Mesendoderm (in vitro differentiated cells): ENCODE measurements around the gene TAOK3.

ENCODE experiments used
- DNase-seq: peaks from one replicate; pipeline ENCODE4 v3.0.0; 2013
- H2AK5ac ChIP-seq: 2 replicates; pipeline ENCODE4 v1.6.1; 2013; ENCODE audit warnings: low read length, inconsistent platforms
- H2BK120ac ChIP-seq: 2 replicates; pipeline ENCODE4 v1.6.1; 2013; ENCODE audit warnings: low read depth, mild to moderate bottlenecking, low read length, moderate library complexity, mixed read lengths
- H2BK15ac ChIP-seq: replicated peaks from 2 replicates; pipeline ENCODE4 v1.6.1; 2013; ENCODE audit warnings: low read depth, mild to moderate bottlenecking, moderate library complexity
- H2BK5ac ChIP-seq: 2 replicates; pipeline ENCODE4 v1.6.1; 2013; ENCODE audit warnings: low read length, inconsistent platforms
- H3K18ac ChIP-seq: 2 replicates; pipeline ENCODE4 v1.6.1; 2013; ENCODE audit warnings: mild to moderate bottlenecking, low read length, mixed read lengths
- H3K23ac ChIP-seq: one replicate; pipeline ENCODE4 v1.6.1; 2013; ENCODE audit warnings: low read length
- H3K27ac ChIP-seq: 2 replicates; pipeline ENCODE4 v1.5.1; 2013; ENCODE audit warnings: low read depth, mild to moderate bottlenecking, inconsistent platforms, low read length, moderate library complexity
- H3K27me3 ChIP-seq: 2 replicates; pipeline ENCODE4 v1.6.1; 2013; ENCODE audit warnings: low read length, control low read depth, mild to moderate bottlenecking, inconsistent platforms; ENCODE audit not compliant: insufficient read depth, poor library complexity
- H3K36me3 ChIP-seq: 2 replicates; pipeline ENCODE4 v1.6.1; 2013; ENCODE audit warnings: low read length, inconsistent platforms; ENCODE audit not compliant: control insufficient read depth, insufficient read depth
- H3K4ac ChIP-seq: one replicate; pipeline ENCODE4 v1.6.1; 2013; ENCODE audit warnings: low read depth, mild to moderate bottlenecking, low read length, moderate library complexity
- H3K4me1 ChIP-seq: 2 replicates; pipeline ENCODE4 v1.6.1; 2013; ENCODE audit warnings: low read depth, low read length, inconsistent platforms; ENCODE audit not compliant: control insufficient read depth
- H3K4me2 ChIP-seq: 2 replicates; pipeline ENCODE4 v1.6.1; 2013; ENCODE audit warnings: low read length
- H3K4me3 ChIP-seq: 2 replicates; pipeline ENCODE4 v1.5.1; 2013; ENCODE audit warnings: mild to moderate bottlenecking, low read length
- H3K56ac ChIP-seq: one replicate; pipeline ENCODE4 v1.6.1; 2013; ENCODE audit warnings: low read length
- H3K79me1 ChIP-seq: 2 replicates; pipeline ENCODE4 v1.6.1; 2013; ENCODE audit warnings: low read length, inconsistent platforms
- H3K79me2 ChIP-seq: 2 replicates; pipeline ENCODE4 v1.6.1; 2013; ENCODE audit warnings: mild to moderate bottlenecking, low read length; ENCODE audit not compliant: control insufficient read depth, insufficient read depth
- H3K9ac ChIP-seq: 2 replicates; pipeline ENCODE4 v1.6.1; 2013; ENCODE audit warnings: low read length, inconsistent platforms
- H4K5ac ChIP-seq: one replicate; pipeline ENCODE4 v1.6.1; 2013; ENCODE audit warnings: low read length
- H4K8ac ChIP-seq: one replicate; pipeline ENCODE4 v1.6.1; 2013; ENCODE audit warnings: low read depth, mild to moderate bottlenecking, control low read depth, low read length, moderate library complexity
- WGBS: extraction: QIAGEN DNeasy Blood & Tissue Kit; methylation state at CpG from one replicate; pipeline ENCODE4 v1.1.7; 2013; ENCODE audit warnings: low lambda C conversion rate, missing lambda C conversion rate; ENCODE audit not compliant: insufficient coverage; ENCODE audit errors: extremely low coverage; 5-methylcytosine and 5-hydroxymethylcytosine counted together

Gene TAOK3

DNA sequence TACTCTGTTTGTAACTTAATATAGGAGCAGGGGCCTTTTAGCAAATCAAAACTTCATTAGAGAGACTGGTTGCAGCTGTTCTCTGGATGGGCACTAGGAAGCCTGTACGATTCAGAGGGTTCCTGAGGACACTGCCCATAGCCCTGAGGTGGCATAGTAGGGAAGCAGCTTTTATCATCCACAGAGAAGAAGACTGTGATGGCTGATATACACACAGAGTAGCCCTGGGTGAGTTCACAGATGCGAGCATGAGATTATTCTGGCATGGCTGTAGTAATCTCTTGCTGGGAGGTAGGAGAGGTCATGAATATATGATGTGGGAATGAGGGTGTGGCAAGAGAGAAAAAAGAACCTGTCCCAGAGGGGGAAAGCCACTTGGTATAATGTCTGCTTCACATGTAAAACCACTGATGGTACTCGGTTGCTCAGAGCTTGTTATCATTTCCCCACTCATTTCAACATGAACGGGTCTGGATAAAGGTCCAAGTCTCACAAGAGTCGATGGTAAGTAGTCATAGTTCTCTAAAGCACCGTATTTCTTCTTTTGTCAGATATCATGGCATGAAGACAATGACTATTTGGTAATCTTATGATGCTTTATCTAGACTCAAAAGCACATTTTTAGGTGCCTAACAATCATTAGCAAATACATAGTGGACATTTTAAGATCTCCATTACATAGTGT is 184.8 kb downstream of the TAOK3 start:
- no peak overlapping the region for H2BK15ac ChIP-seq
- H3K27ac ChIP-seq = no peak overlapping the region
- no peaks in the 10 kb centered on the region for H3K79me2 ChIP-seq
- no peak overlapping the region for H3K18ac ChIP-seq
- H3K36me3 ChIP-seq = no peaks in the 10 kb centered on the region
- H3K79me1 ChIP-seq = no peaks in the 10 kb centered on the region
- no peak overlapping the region for H4K8ac ChIP-seq
- H3K4me2 ChIP-seq = no peak overlapping the region
- H3K9ac ChIP-seq = no peak overlapping the region
- H3K4me1 ChIP-seq = no peaks in the 10 kb centered on the region
- no peak overlapping the region for H3K56ac ChIP-seq
- H2AK5ac ChIP-seq = no peak overlapping the region
- H2BK5ac ChIP-seq = no peak overlapping the region
- H4K5ac ChIP-seq = no peak overlapping the region
- WGBS = no CpG with 5 or more reads among the region's 6 CpGs
- H3K27me3 ChIP-seq = no peaks in the 10 kb centered on the region
- no peak overlapping the region for H3K4me3 ChIP-seq
- no peak overlapping the region for H2BK120ac ChIP-seq
- DNase-seq = no peak
- no peak overlapping the region for H3K23ac ChIP-seq
- no peak overlapping the region for H3K4ac ChIP-seq

DNA sequence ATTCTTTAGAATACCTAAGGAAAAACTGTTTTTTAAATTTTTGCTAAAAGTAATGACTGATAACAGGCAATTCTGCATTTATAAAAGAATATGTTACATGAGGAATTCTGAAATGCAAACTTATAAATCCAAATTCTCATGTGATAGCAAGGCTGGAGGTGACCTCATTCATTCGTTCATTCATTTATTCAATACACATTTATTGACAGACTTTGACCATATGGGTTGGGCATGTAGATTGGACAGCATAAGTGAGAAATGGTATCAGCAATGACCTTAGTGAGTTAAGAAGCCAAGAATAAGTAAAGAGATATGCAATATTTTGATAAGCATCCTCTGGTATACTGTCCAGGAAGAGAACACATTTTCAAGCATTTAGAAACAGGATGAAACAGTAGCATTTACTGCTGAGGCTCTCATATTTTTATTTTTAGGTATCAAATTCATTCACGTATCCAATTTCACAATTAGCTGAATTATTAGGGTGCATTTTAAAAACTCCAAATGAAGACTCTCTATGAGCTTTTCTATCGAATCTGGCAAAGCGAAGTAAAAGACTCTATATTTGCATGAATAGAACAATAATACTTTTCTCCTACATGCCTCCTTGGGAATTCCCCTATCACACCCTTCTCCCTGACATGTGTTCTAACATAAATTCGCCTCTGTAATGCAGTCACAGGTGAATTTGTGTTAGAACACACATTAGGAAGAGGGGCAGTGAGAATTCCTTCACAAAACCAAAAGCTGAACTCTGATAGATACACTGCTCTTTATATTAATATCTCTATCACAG is 186.9 kb downstream of the TAOK3 start:
- no peak overlapping the region for H3K23ac ChIP-seq
- no peak overlapping the region for H2AK5ac ChIP-seq
- H4K8ac ChIP-seq = no peak overlapping the region
- H3K79me2 ChIP-seq = no peaks in the 10 kb centered on the region
- no peak overlapping the region for H3K4me2 ChIP-seq
- no peak for DNase-seq
- H3K4me1 ChIP-seq = no peaks in the 10 kb centered on the region
- H3K18ac ChIP-seq = no peak overlapping the region
- H3K27me3 ChIP-seq = no peaks in the 10 kb centered on the region
- H3K4ac ChIP-seq = no peak overlapping the region
- H3K56ac ChIP-seq = no peak overlapping the region
- no peak overlapping the region for H2BK120ac ChIP-seq
- WGBS = no CpG with 5 or more reads among the region's 5 CpGs
- no peaks in the 10 kb centered on the region for H3K36me3 ChIP-seq
- no peak overlapping the region for H3K27ac ChIP-seq
- H3K79me1 ChIP-seq = no peaks in the 10 kb centered on the region
- H3K9ac ChIP-seq = no peak overlapping the region
- no peak overlapping the region for H4K5ac ChIP-seq
- H2BK5ac ChIP-seq = no peak overlapping the region
- no peak overlapping the region for H2BK15ac ChIP-seq
- no peak overlapping the region for H3K4me3 ChIP-seq

DNA sequence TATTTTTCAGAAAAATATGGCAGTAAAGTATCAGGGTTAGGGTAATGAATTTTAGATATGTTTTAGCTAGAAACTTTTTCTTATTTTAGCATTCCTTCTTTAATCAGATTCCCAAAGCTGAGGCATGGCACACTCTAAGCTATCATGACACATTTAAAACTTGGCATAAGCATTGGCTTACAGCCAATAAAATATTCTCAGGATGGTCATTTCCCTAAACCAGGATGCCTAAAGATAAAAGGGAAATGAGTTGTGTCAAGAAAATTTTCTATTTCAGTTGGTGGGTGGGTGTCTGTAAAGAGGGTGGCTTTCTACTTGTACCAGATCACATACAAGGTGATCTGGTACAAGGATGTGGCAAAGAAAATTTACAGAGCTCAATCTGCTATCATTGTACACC is 189.0 kb downstream of the TAOK3 start:
- H2BK120ac ChIP-seq = no peak overlapping the region
- no peak overlapping the region for H2AK5ac ChIP-seq
- no peak overlapping the region for H3K56ac ChIP-seq
- DNase-seq = no peak
- no peak overlapping the region for H3K23ac ChIP-seq
- no peak overlapping the region for H2BK15ac ChIP-seq
- no peak overlapping the region for H4K5ac ChIP-seq
- H3K36me3 ChIP-seq = no peaks in the 10 kb centered on the region
- H3K79me2 ChIP-seq = no peaks in the 10 kb centered on the region
- no peaks in the 10 kb centered on the region for H3K79me1 ChIP-seq
- no peak overlapping the region for H3K18ac ChIP-seq
- no peak overlapping the region for H2BK5ac ChIP-seq
- H3K27ac ChIP-seq = no peak overlapping the region
- H3K4me1 ChIP-seq = no peaks in the 10 kb centered on the region
- no peak overlapping the region for H3K4ac ChIP-seq
- no peaks in the 10 kb centered on the region for H3K27me3 ChIP-seq
- H3K9ac ChIP-seq = no peak overlapping the region
- no peak overlapping the region for H3K4me2 ChIP-seq
- no peak overlapping the region for H4K8ac ChIP-seq
- no peak overlapping the region for H3K4me3 ChIP-seq

DNA sequence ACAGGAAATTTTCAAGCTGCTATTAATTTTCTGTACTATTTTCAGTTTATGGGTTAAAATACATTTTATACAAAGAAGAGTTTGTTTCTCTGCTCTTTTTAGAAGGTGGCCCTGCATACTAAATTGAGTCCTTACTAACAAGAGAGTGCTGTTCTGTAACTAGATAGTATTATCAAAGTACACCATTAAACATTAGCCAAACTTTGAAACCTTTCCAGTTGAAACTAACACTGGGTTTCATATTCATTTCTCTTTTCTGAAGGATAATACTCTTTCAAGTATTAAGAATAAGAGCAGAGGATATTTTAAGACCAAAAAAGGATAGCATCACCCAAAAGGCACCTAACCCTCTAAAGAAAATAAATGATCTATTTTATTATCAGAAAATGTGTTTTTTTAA is 189.6 kb downstream of the TAOK3 start:
- H3K27me3 ChIP-seq = no peaks in the 10 kb centered on the region
- no peak overlapping the region for H3K4me2 ChIP-seq
- no peaks in the 10 kb centered on the region for H3K36me3 ChIP-seq
- no peak overlapping the region for H4K5ac ChIP-seq
- H3K4me3 ChIP-seq = no peak overlapping the region
- H3K23ac ChIP-seq = no peak overlapping the region
- no peaks in the 10 kb centered on the region for H3K79me1 ChIP-seq
- H2BK120ac ChIP-seq = no peak overlapping the region
- H3K9ac ChIP-seq = no peak overlapping the region
- no peak overlapping the region for H2BK5ac ChIP-seq
- H3K4ac ChIP-seq = no peak overlapping the region
- H2BK15ac ChIP-seq = no peak overlapping the region
- no peak for DNase-seq
- no peak overlapping the region for H3K56ac ChIP-seq
- H3K27ac ChIP-seq = no peak overlapping the region
- no peaks in the 10 kb centered on the region for H3K79me2 ChIP-seq
- H2AK5ac ChIP-seq = no peak overlapping the region
- no peak overlapping the region for H3K18ac ChIP-seq
- no peak overlapping the region for H4K8ac ChIP-seq
- H3K4me1 ChIP-seq = no peaks in the 10 kb centered on the region

DNA sequence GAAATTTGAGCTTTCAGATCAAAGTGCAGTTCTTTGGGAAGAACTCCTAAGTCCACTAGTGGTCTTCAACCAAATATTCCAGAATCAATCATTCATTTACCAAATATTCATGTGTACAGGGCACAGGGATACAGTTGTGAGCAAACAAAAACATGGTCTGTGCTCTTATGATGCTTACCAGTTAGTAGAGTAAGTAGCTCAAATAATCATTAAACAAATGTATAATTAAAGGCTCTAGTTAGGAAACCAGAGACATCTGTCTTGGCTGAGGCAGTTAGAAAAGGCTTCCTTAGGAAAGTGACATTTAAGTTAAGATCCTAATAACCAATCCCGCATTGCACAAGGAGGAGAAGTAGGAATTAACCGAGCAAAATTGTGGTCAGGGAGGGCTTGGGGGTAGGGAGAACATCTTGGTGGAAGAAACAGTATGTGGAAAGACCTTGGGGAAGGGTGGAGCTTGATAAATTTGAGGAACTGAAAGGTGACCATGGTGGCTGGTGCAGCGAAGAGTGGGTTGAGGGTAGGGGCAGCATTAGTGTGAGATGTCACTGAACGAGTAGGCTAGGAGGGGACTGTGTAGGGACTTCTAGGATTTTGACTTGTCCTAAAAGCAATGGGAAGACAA is 196.8 kb downstream of the TAOK3 start:
- Histone ChIP-seq H4K8ac (no peak overlapping the region), H3K79me1 (no peaks in the 10 kb centered on the region), H3K27me3 (no peaks in the 10 kb centered on the region), H3K27ac (no peak overlapping the region), H3K18ac (no peak overlapping the region), H2AK5ac (no peak overlapping the region), H3K4ac (no peak overlapping the region), H4K5ac (no peak overlapping the region), H3K36me3 (no peaks in the 10 kb centered on the region), H2BK15ac (no peak overlapping the region), H3K4me1 (no peaks in the 10 kb centered on the region), H3K4me3 (no peak overlapping the region), H3K56ac (no peak overlapping the region), H3K9ac (no peak overlapping the region), H3K79me2 (no peaks in the 10 kb centered on the region), H2BK5ac (no peak overlapping the region), H3K23ac (no peak overlapping the region), H3K4me2 (no peak overlapping the region), H2BK120ac (no peak overlapping the region)
- DNase-seq = no peak
- no CpG with 5 or more reads among the region's 4 CpGs for WGBS
